ENCODE results near the gene NLGN3. TPM values are rescaled to one million over a fixed set of nuclear protein-coding genes. Genes with fewer than 3 reads are reported as not detected.
"Not testable (repeated sequence)": the region's sequence is repeated elsewhere in the genome, so short reads cannot be mapped to it uniquely, and the experiment has no call there.

Gene NLGN3
- total RNA-seq, 1 donor from 2014 or later, result 0.48 TPM

GRCh38 chrX:71169586-71169985, 24.9 kb downstream of the NLGN3 start:
- peak; percentile 88 for DNase-seq (ENCODE audit: low spot score)

- peak; percentile 11 for DNase-seq (ENCODE audit: low spot score)
Measured at GRCh38 chrX:71170660-71171059, 26.0 kb downstream of the NLGN3 start.

- peak; percentile 59 for DNase-seq (ENCODE audit: low spot score)
Measured at GRCh38 chrX:71171110-71171801, 26.6 kb downstream of the NLGN3 start.

GRCh38 chrX:71173440-71173839, 28.8 kb downstream of the NLGN3 start:
- peak; percentile 11 for DNase-seq (ENCODE audit: low spot score)

GRCh38 chrX:71174795-71175194, 30.2 kb downstream of the NLGN3 start:
- DNase-seq (ENCODE audit: low spot score), result no peak

- DNase-seq (ENCODE audit: low spot score), result no peak
Measured at GRCh38 chrX:71175531-71175930, 30.9 kb downstream of the NLGN3 start.

- no peak for DNase-seq (ENCODE audit: low spot score)
Measured at GRCh38 chrX:71177327-71177726, 32.7 kb downstream of the NLGN3 start.

- DNase-seq (ENCODE audit: low spot score), result no peak
Measured at GRCh38 chrX:71178908-71179307, 34.3 kb downstream of the NLGN3 start.

GRCh38 chrX:71180579-71181265, 36.1 kb downstream of the NLGN3 start:
- DNase-seq (ENCODE audit: low spot score), result not testable (repeated sequence)

- DNase-seq (ENCODE audit: low spot score), result no peak
Measured at GRCh38 chrX:71181558-71181909, 36.9 kb downstream of the NLGN3 start.

GRCh38 chrX:71181910-71182799, 37.5 kb downstream of the NLGN3 start:
- peak; percentile 92 for DNase-seq (ENCODE audit: low spot score)

GRCh38 chrX:71182871-71183270, 38.2 kb downstream of the NLGN3 start:
- no peak for DNase-seq (ENCODE audit: low spot score)

GRCh38 chrX:71183341-71183740, 38.7 kb downstream of the NLGN3 start:
- DNase-seq (ENCODE audit: low spot score), result no peak

- DNase-seq (ENCODE audit: low spot score), result no peak
Measured at GRCh38 chrX:71184092-71184491, 39.5 kb downstream of the NLGN3 start.

GRCh38 chrX:71184803-71185495, 40.3 kb downstream of the NLGN3 start:
- no peak for DNase-seq (ENCODE audit: low spot score)

GRCh38 chrX:71191248-71191647, 46.6 kb downstream of the NLGN3 start:
- DNase-seq (ENCODE audit: low spot score), result no peak

GRCh38 chrX:71195964-71196649, 51.5 kb downstream of the NLGN3 start:
- DNase-seq (ENCODE audit: low spot score), result no peak

- no peak for DNase-seq (ENCODE audit: low spot score)
Measured at GRCh38 chrX:71198066-71198465, 53.4 kb downstream of the NLGN3 start.

- no peak for DNase-seq (ENCODE audit: low spot score)
Measured at GRCh38 chrX:71199252-71200008, 54.8 kb downstream of the NLGN3 start.

GRCh38 chrX:71210816-71211215, 66.2 kb downstream of the NLGN3 start:
- DNase-seq (ENCODE audit: low spot score), result no peak
